SK-N-SH (cell line): ENCODE measurements around the gene TMEM232. TPM values are rescaled to one million over a fixed set of nuclear protein-coding genes. Genes with fewer than 3 reads are reported as not detected.
A peak's percentile ranks its signal among the peaks of the same experiment; 100 is the strongest.

Experiments
- CTCF ChIA-PET: fragments of 300-600, 350-600 bp; formaldehyde crosslinking; extraction: SDS; loops from one replicate; lab custom pipeline; 2021; lab: Yijun Ruan, JAX
- POLR2A ChIA-PET: fragments of 350-600 bp; sonication (Branson Sonifier 250); formaldehyde crosslinking; extraction: SDS; loops from one replicate; lab custom pipeline; 2020; ENCODE audit warnings: antibody characterized with exemption, inconsistent platforms; lab: Yijun Ruan, JAX
- DNase-seq: peaks from one replicate; pipeline ENCODE4 v3.0.0; 2012
- H2AFZ ChIP-seq: fragments of 200-600 bp; sonication (generic); 2 replicates; pipeline ENCODE4 v1.8.1; 2016; ENCODE audit warnings: antibody characterized with exemption, mild to moderate bottlenecking, low read depth
- H3F3A ChIP-seq: fragments of 200-600 bp; sonication (generic); replicated peaks from 2 replicates; pipeline ENCODE3; 2016; ENCODE audit warnings: antibody characterized with exemption, mild to moderate bottlenecking; ENCODE audit not compliant: insufficient read depth
- H3K27ac ChIP-seq, 2 experiments: fragments of 200-500 bp in 1 of 2; fragments of 200-600 bp in 1 of 2; sonication (Bioruptor generic) in 1 of 2; sonication (generic), shearing (Covaris generic) in 1 of 2; 2 replicates each; pipeline versions ENCODE4 v1.5.1 to v1.6.1; 2014 to 2016; ENCODE audit warnings: low read depth in 2 of 2, inconsistent platforms in 1 of 2, low read length in 1 of 2, mild to moderate bottlenecking in 1 of 2, mixed read lengths in 1 of 2
- H3K27me3 ChIP-seq: fragments of 200-600 bp; sonication (generic), shearing (Covaris generic); 2 replicates; pipeline ENCODE4 v1.6.1; 2016; ENCODE audit warnings: mixed run types; ENCODE audit not compliant: insufficient read depth
- H3K36me3 ChIP-seq, 2 experiments: fragments of 200-500 bp in 1 of 2; fragments of 200-600 bp in 1 of 2; sonication (Bioruptor generic) in 1 of 2; sonication (generic) in 1 of 2; replicated peaks in 1 of 2; 2 replicates each; pipeline versions ENCODE3 to v1.5.1; 2014 to 2016; ENCODE audit warnings: low read length in 1 of 2, mild to moderate bottlenecking in 1 of 2; ENCODE audit not compliant: insufficient read depth in 2 of 2, control insufficient read depth in 1 of 2
- H3K4me1 ChIP-seq, 2 experiments: fragments of 200-500 bp in 1 of 2; fragments of 200-600 bp in 1 of 2; sonication (Bioruptor generic) in 1 of 2; sonication (generic), shearing (Covaris generic) in 1 of 2; 2 replicates each; pipeline versions ENCODE4 v1.5.1 to v1.6.1; 2014 to 2016; ENCODE audit warnings: low read depth in 1 of 2, low read length in 1 of 2, mixed run types in 1 of 2; ENCODE audit not compliant: insufficient read depth in 2 of 2, control insufficient read depth in 1 of 2
- H3K4me2 ChIP-seq: fragments of 200-600 bp; sonication (generic), shearing (Covaris generic); 2 replicates; pipeline ENCODE4 v1.6.1; 2017; ENCODE audit warnings: mixed run types
- H3K4me3 ChIP-seq, 2 experiments: fragments of 200-500 bp in 1 of 2; fragments of 200-600 bp in 1 of 2; sonication (Bioruptor generic) in 1 of 2; sonication (generic), shearing (Covaris generic) in 1 of 2; 2 replicates each; pipeline versions ENCODE4 v1.5.1 to v1.8.1; 2014 to 2016; ENCODE audit warnings: low read depth in 2 of 2, inconsistent platforms in 1 of 2, low read length in 1 of 2, mild to moderate bottlenecking in 1 of 2, mixed read lengths in 1 of 2, moderate library complexity in 1 of 2
- H3K79me2 ChIP-seq: fragments of 200-600 bp; sonication (generic); 2 replicates; pipeline ENCODE4 v1.8.1; 2017; ENCODE audit warnings: mild to moderate bottlenecking; ENCODE audit not compliant: insufficient read depth
- H3K9ac ChIP-seq: fragments of 200-600 bp; sonication (generic); 2 replicates; pipeline ENCODE4 v1.6.1; 2017; ENCODE audit warnings: mixed run types
- H3K9me2 ChIP-seq: fragments of 200-600 bp; sonication (generic); 2 replicates; pipeline ENCODE4 v1.6.1; 2017; ENCODE audit warnings: mixed run types
- H3K9me3 ChIP-seq: fragments of 200-600 bp; sonication (generic); 2 replicates; pipeline ENCODE4 v1.6.1; 2017; ENCODE audit warnings: mixed run types, mild to moderate bottlenecking, moderate library complexity
- H4K20me1 ChIP-seq: fragments of 200-600 bp; sonication (generic); 2 replicates; pipeline ENCODE4 v1.6.1; 2017; ENCODE audit warnings: mild to moderate bottlenecking, mixed run types; ENCODE audit not compliant: insufficient read depth
- CHD2 ChIP-seq: fragments of 150-350 bp; IDR thresholded peaks from 2 replicates; pipeline ENCODE4 v1.6.1; 2018; ENCODE audit warnings: low read length; ENCODE audit not compliant: partially characterized antibody
- EP300 ChIP-seq, 2 experiments: IDR thresholded peaks; 2 replicates each; pipeline versions ENCODE4 v1.4.0 to v1.6.1; 2012; ENCODE audit warnings: borderline replicate concordance in 1 of 2, low read depth in 1 of 2, low read length in 1 of 2
- EZH2phosphoT487 ChIP-seq: fragments of 200-600 bp; sonication (generic); IDR thresholded peaks from 2 replicates; pipeline ENCODE4 v1.6.1; 2017; ENCODE audit warnings: low read depth, mixed run types, mild to moderate bottlenecking, antibody characterized with exemption, moderate library complexity, borderline replicate concordance
- FOSL2 ChIP-seq: IDR thresholded peaks from 2 replicates; pipeline ENCODE4 v1.4.0; 2012; ENCODE audit warnings: low read depth, mild to moderate bottlenecking, moderate library complexity, borderline replicate concordance
- GATA2 ChIP-seq: sonication (generic); formaldehyde crosslinking; IDR thresholded peaks from 2 replicates; pipeline ENCODE4 v1.5.0; 2020; ENCODE audit warnings: mild to moderate bottlenecking, missing genetic modification reagents
- MXI1 ChIP-seq: IDR thresholded peaks from 2 replicates; pipeline ENCODE4 v1.6.1; 2012; ENCODE audit warnings: mild to moderate bottlenecking, low read depth, low read length, improper control_type of control experiment
- NRF1 ChIP-seq: IDR thresholded peaks from 2 replicates; pipeline ENCODE4 v1.6.1; 2012; ENCODE audit warnings: low read depth, mild to moderate bottlenecking, low read length
- PBX3 ChIP-seq: IDR thresholded peaks from 2 replicates; pipeline ENCODE4; 2012
- RAD21 ChIP-seq: IDR thresholded peaks from 2 replicates; pipeline ENCODE4 v1.6.1; 2012; ENCODE audit warnings: mild to moderate bottlenecking, low read length
- RCOR1 ChIP-seq: fragments of 150-350 bp; IDR thresholded peaks from 2 replicates; pipeline ENCODE4 v1.6.1; 2017; ENCODE audit warnings: antibody characterized with exemption, low read length
- SIN3A ChIP-seq: IDR thresholded peaks from 2 replicates; pipeline ENCODE4 v1.6.1; 2012; ENCODE audit warnings: low read depth, mild to moderate bottlenecking, low read length, moderate library complexity, borderline replicate concordance
- TEAD4 ChIP-seq: IDR thresholded peaks from 2 replicates; pipeline ENCODE4 v1.4.0; 2012; ENCODE audit warnings: mild to moderate bottlenecking, borderline replicate concordance; ENCODE audit not compliant: insufficient read depth
- USF2 ChIP-seq: fragments of 150-350 bp; IDR thresholded peaks from 2 replicates; pipeline ENCODE4 v1.6.1; 2017; ENCODE audit warnings: antibody characterized with exemption, low read length, low read depth, borderline replicate concordance
- ZBTB33 ChIP-seq: IDR thresholded peaks from 2 replicates; pipeline ENCODE4 v1.4.0; 2012; ENCODE audit warnings: low read depth, borderline replicate concordance
- WGBS: methylation state at CpG from one replicate; pipeline ENCODE4 v1.1.6; 2017; ENCODE audit warnings: low lambda C conversion rate; 5-methylcytosine and 5-hydroxymethylcytosine counted together
- polyA plus RNA-seq, 3 experiments: library from polyadenylated mRNA; depleted of rRNA; stranded (reverse); fragments of >200 nt; gene quantifications; 2 replicates each; pipeline ENCODE4 v1.2.3, GENCODE V29; 2012

TMEM232 gene
- polyA plus RNA-seq, 1 of the 3 experiments (the other 2 are of a cell fraction), result 0.66 TPM

GRCh38 chr5:110611817-110612216, 114.7 kb downstream of the TMEM232 start:
- Histone ChIP-seq H3K79me2 (no peaks in the 10 kb centered on the region), H3K9me2 (no peaks in the 10 kb centered on the region), H3K4me1 (peaks cover 0 to 16% of the 10 kb centered on the region in 2 experiments; a peak in 2 of 4 replicates), H3K9me3 (0 out of 2 replicates have a peak, but pooled peaks cover 5% of the 10 kb centered on the region), H3F3A (no peaks in the 10 kb centered on the region), H3K27ac (peak overlapping the region in 1 of 2 experiments; percentile 39; a peak in 1 of 4 replicates), H3K36me3 (no peaks in the 10 kb centered on the region), H3K27me3 (no peaks in the 10 kb centered on the region), H2AFZ (no peak overlapping the region), H3K9ac (no peak overlapping the region), H3K4me2 (no peak overlapping the region), H4K20me1 (no peaks in the 10 kb centered on the region)
- WGBS, result 45% methylated on average over 6 of the region's 6 CpGs
- POLR2A ChIA-PET, result no interaction called here
- DNase-seq, result no peak
- TF ChIP-seq SIN3A (no peak), TEAD4 (0 out of 2 replicates have a peak, but pooled peaks have one; percentile 17), ZBTB33 (no peak), RCOR1 (peak; percentile 56), CHD2 (peak; percentile 10), EP300 (IDR thresholded peaks at IDR 0.05; ENCODE audit: borderline replicate concordance in 1 of 2, low read depth in 1 of 2, low read length in 1 of 2) (peak in 1 of 2 experiments; percentile 66; a peak in 1 of 4 replicates), GATA2 (CRISPR knock-in tag) (peak; percentile 91)
- TF ChIP-seq, all 33 proteins: peak for 5
- no peak overlapping the region for H3K4me3 ChIP-seq
- CTCF ChIA-PET, result interaction anchor here (0.9 to 2.5 kb wide), 6 partner anchors 12 to 922 kb away, joined by 3 to 12 read pairs (median 5); partner anchors contain the start of gene MAN2A1

GRCh38 chr5:110594866-110595265, 131.6 kb downstream of the TMEM232 start:
- H3K9ac ChIP-seq, result no peak overlapping the region
- POLR2A ChIA-PET, result no interaction called here
- no peaks in the 10 kb centered on the region for H3K79me2 ChIP-seq
- 38% methylated on average over 3 of the region's 4 CpGs for WGBS
- no peak overlapping the region for H3K4me2 ChIP-seq
- no peaks in the 10 kb centered on the region for H3K9me2 ChIP-seq
- no peaks in the 10 kb centered on the region for H3K27me3 ChIP-seq
- no peaks in the 10 kb centered on the region for H3K9me3 ChIP-seq
- no peaks in the 10 kb centered on the region for H4K20me1 ChIP-seq
- H2AFZ ChIP-seq, result no peak overlapping the region
- DNase-seq, result no peak
- TF ChIP-seq FOSL2, result no peak
- TF ChIP-seq MXI1, result no peak
- TF ChIP-seq PBX3, result no peak
- TF ChIP-seq RAD21, result no peak
- no peak for TF ChIP-seq EZH2phosphoT487
- no peak for TF ChIP-seq NRF1
- no peak for TF ChIP-seq USF2
- no peaks in the 10 kb centered on the region for H3K36me3 ChIP-seq
- no peaks in the 10 kb centered on the region for H3F3A ChIP-seq
- H3K4me1 ChIP-seq, result no peaks in the 10 kb centered on the region
- H3K27ac ChIP-seq, result no peak overlapping the region
- CTCF ChIA-PET, result no interaction called here
- no peak overlapping the region for H3K4me3 ChIP-seq
